Neuronal stem cell (in vitro differentiated cells): ENCODE measurements around the gene RASD2.
A peak's percentile ranks its signal among the peaks of the same experiment; 100 is the strongest.

Experiments used
- DNase-seq: peaks from one replicate; pipeline ENCODE4 v3.0.0-alpha.2; 2013; ENCODE audit warnings: low spot score
- H2AFZ ChIP-seq: one replicate; pipeline ENCODE4 v1.6.1; 2013; ENCODE audit warnings: mild to moderate bottlenecking, low read length, inconsistent platforms
- H2AK5ac ChIP-seq: 2 replicates; pipeline ENCODE4 v1.6.1; 2013; ENCODE audit warnings: low read depth, mild to moderate bottlenecking, inconsistent platforms, low read length, moderate library complexity, mixed read lengths
- H2BK120ac ChIP-seq: 2 replicates; pipeline ENCODE4 v1.6.1; 2013; ENCODE audit warnings: low read depth, mild to moderate bottlenecking, inconsistent platforms, low read length, moderate library complexity, mixed read lengths
- H2BK12ac ChIP-seq: one replicate; pipeline ENCODE4 v1.6.1; 2013; ENCODE audit warnings: low read length, inconsistent platforms
- H2BK15ac ChIP-seq: 2 replicates; pipeline ENCODE4 v1.6.1; 2013; ENCODE audit warnings: mild to moderate bottlenecking, low read length, inconsistent platforms, mixed read lengths
- H2BK5ac ChIP-seq: one replicate; pipeline ENCODE4 v1.6.1; 2013; ENCODE audit warnings: inconsistent platforms, mild to moderate bottlenecking, low read length, moderate library complexity
- H3K14ac ChIP-seq: one replicate; pipeline ENCODE4 v1.6.1; 2013; ENCODE audit warnings: low read length, inconsistent platforms
- H3K18ac ChIP-seq: 2 replicates; pipeline ENCODE4 v1.6.1; 2013; ENCODE audit warnings: low read length, inconsistent platforms
- H3K23ac ChIP-seq: 2 replicates; pipeline ENCODE4 v1.6.1; 2013; ENCODE audit warnings: low read depth, mild to moderate bottlenecking, mixed read lengths, low read length, inconsistent platforms; ENCODE audit not compliant: poor library complexity
- H3K27ac ChIP-seq: replicated peaks from 3 replicates; pipeline ENCODE4 v1.5.1; 2013; ENCODE audit warnings: low read length, inconsistent platforms
- H3K27me3 ChIP-seq, 3 experiments: 2 replicates each; pipeline ENCODE4 v1.6.1; 2013; ENCODE audit warnings: low read length in 3 of 3, mild to moderate bottlenecking in 2 of 3, inconsistent platforms in 1 of 3, low read depth in 1 of 3, mixed read lengths in 1 of 3, moderate library complexity in 1 of 3; ENCODE audit not compliant: control insufficient read depth in 3 of 3, insufficient read depth in 3 of 3
- H3K36me3 ChIP-seq, 2 donors: replicated peaks in 1 of 2; 2 replicates each; pipeline ENCODE4 v1.6.1; 2013; ENCODE audit warnings: low read length in 2 of 2; ENCODE audit not compliant: control insufficient read depth in 2 of 2, insufficient read depth in 2 of 2
- H3K4ac ChIP-seq: 2 replicates; pipeline ENCODE4 v1.6.1; 2013; ENCODE audit warnings: inconsistent platforms, mild to moderate bottlenecking, low read length, moderate library complexity
- H3K4me1 ChIP-seq, 2 donors: 1 replicate in 1 of 2; 2 replicates in 1 of 2; pipeline ENCODE4 v1.6.1; 2013; ENCODE audit warnings: low read length in 2 of 2, low read depth in 1 of 2; ENCODE audit not compliant: control insufficient read depth in 2 of 2, insufficient read depth in 1 of 2
- H3K4me2 ChIP-seq: one replicate; pipeline ENCODE4 v1.6.1; 2013; ENCODE audit warnings: mild to moderate bottlenecking, low read length, inconsistent platforms; ENCODE audit not compliant: insufficient read depth, poor library complexity, severe bottlenecking
- H3K4me3 ChIP-seq, 2 donors: 2 replicates each; pipeline ENCODE4 v1.5.1; 2013; ENCODE audit warnings: low read length in 2 of 2, mild to moderate bottlenecking in 2 of 2, inconsistent platforms in 1 of 2, moderate library complexity in 1 of 2
- H3K79me1 ChIP-seq: one replicate; pipeline ENCODE4 v1.6.1; 2013; ENCODE audit warnings: low read depth, mild to moderate bottlenecking, inconsistent platforms, low read length, moderate library complexity
- H3K9ac ChIP-seq: one replicate; pipeline ENCODE4 v1.6.1; 2013; ENCODE audit warnings: mild to moderate bottlenecking, low read depth, low read length, inconsistent platforms; ENCODE audit not compliant: poor library complexity
- H3K9me3 ChIP-seq, 2 donors: replicated peaks in 1 of 2; 2 replicates each; pipeline versions ENCODE3 to v1.6.1; 2013; ENCODE audit warnings: low read length in 2 of 2, mild to moderate bottlenecking in 2 of 2, inconsistent platforms in 1 of 2, low read depth in 1 of 2, mixed read lengths in 1 of 2, moderate library complexity in 1 of 2; ENCODE audit not compliant: control insufficient read depth in 2 of 2, insufficient read depth in 1 of 2
- H4K8ac ChIP-seq: one replicate; pipeline ENCODE4 v1.6.1; 2013; ENCODE audit warnings: low read depth, mild to moderate bottlenecking, inconsistent platforms, low read length, moderate library complexity
- H4K91ac ChIP-seq: one replicate; pipeline ENCODE4 v1.6.1; 2013; ENCODE audit warnings: low read length, low read depth, mild to moderate bottlenecking, inconsistent platforms; ENCODE audit not compliant: poor library complexity
- WGBS, 2 donors: extraction: QIAGEN DNeasy Blood & Tissue Kit; methylation state at CpG; one replicate each; pipeline ENCODE4 v1.1.7; 2013; ENCODE audit warnings: missing lambda C conversion rate in 2 of 2, mixed read lengths in 1 of 2; ENCODE audit not compliant: insufficient read length in 2 of 2, insufficient replicate concordance in 1 of 2; ENCODE audit errors: extremely low coverage in 2 of 2; 5-methylcytosine and 5-hydroxymethylcytosine counted together

RASD2 gene

GRCh38 chr22:35543702-35544101, 3.1 kb downstream of the RASD2 start:
- Histone ChIP-seq H4K91ac (no peak overlapping the region), H3K4me1 (peaks cover 4 to 12% of the 10 kb centered on the region in 2 donors), H3K4me2 (no peak overlapping the region), H3K79me1 (no peaks in the 10 kb centered on the region), H2BK5ac (no peak overlapping the region), H3K9ac (no peak overlapping the region), H3K27me3 (peaks cover 3 to 86% (median 42%) of the 10 kb centered on the region in 3 experiments), H3K4ac (no peak overlapping the region), H3K18ac (no peak overlapping the region), H3K4me3 (no peak overlapping the region), H2AK5ac (peak overlapping the region; percentile 34), H3K9me3 (no peaks in the 10 kb centered on the region), H2BK120ac (no peak overlapping the region), H2AFZ (no peak overlapping the region), H3K36me3 (no peaks in the 10 kb centered on the region), H3K23ac (no peak overlapping the region), H2BK12ac (no peak overlapping the region), H3K14ac (no peak overlapping the region), H4K8ac (no peak overlapping the region), H3K27ac (no peak overlapping the region), H2BK15ac (no peak overlapping the region)
- no peak for DNase-seq
- no CpG with 5 or more reads among the region's 3 CpGs for WGBS, 2 donors

- H2AK5ac ChIP-seq, result peak overlapping the region; percentile 34
- H3K4ac ChIP-seq, result no peak overlapping the region
- no peak overlapping the region for H2AFZ ChIP-seq
- no CpG with 5 or more reads among the region's 3 CpGs for WGBS, 2 donors
- DNase-seq, result no peak
- no peak overlapping the region for H4K8ac ChIP-seq
- H2BK12ac ChIP-seq, result no peak overlapping the region
- no peak overlapping the region for H4K91ac ChIP-seq
- H3K4me2 ChIP-seq, result no peak overlapping the region
- H3K9me3 ChIP-seq, result no peaks in the 10 kb centered on the region
- no peak overlapping the region for H2BK15ac ChIP-seq
- H2BK120ac ChIP-seq, result no peak overlapping the region
- H3K36me3 ChIP-seq, result no peaks in the 10 kb centered on the region
- H3K27ac ChIP-seq, result no peak overlapping the region
- H3K4me1 ChIP-seq, result peaks cover 4 to 15% of the 10 kb centered on the region in 2 donors
- H3K9ac ChIP-seq, result no peak overlapping the region
- H3K27me3 ChIP-seq, result peaks cover 2 to 86% (median 38%) of the 10 kb centered on the region in 3 experiments
- H3K18ac ChIP-seq, result peak overlapping the region; percentile 35
- H3K23ac ChIP-seq, result peak overlapping the region; percentile 37
- H2BK5ac ChIP-seq, result no peak overlapping the region
- H3K14ac ChIP-seq, result no peak overlapping the region
- no peak overlapping the region for H3K4me3 ChIP-seq
- H3K79me1 ChIP-seq, result peaks cover 2% of the 10 kb centered on the region
Observed at GRCh38 chr22:35544189-35544588, 3.6 kb downstream of the RASD2 start.

GRCh38 chr22:35544827-35545226, 4.2 kb downstream of the RASD2 start:
- Histone ChIP-seq H2BK15ac (no peak overlapping the region), H3K27ac (no peak overlapping the region), H2BK5ac (peak overlapping the region; percentile 55), H3K4me2 (no peak overlapping the region), H2BK12ac (no peak overlapping the region), H4K8ac (no peak overlapping the region), H2AFZ (no peak overlapping the region), H3K4me3 (no peak overlapping the region), H3K27me3 (peaks cover 0 to 86% (median 33%) of the 10 kb centered on the region in 3 experiments), H3K4ac (no peak overlapping the region), H3K18ac (no peak overlapping the region), H3K14ac (no peak overlapping the region), H4K91ac (no peak overlapping the region), H2AK5ac (no peak overlapping the region), H3K79me1 (peaks cover 2% of the 10 kb centered on the region), H3K9ac (no peak overlapping the region), H3K36me3 (no peaks in the 10 kb centered on the region), H3K9me3 (no peaks in the 10 kb centered on the region), H3K23ac (no peak overlapping the region), H2BK120ac (no peak overlapping the region), H3K4me1 (peaks cover 3 to 13% of the 10 kb centered on the region in 2 donors)
- no CpG with 5 or more reads among the region's 9 CpGs for WGBS, 2 donors
- DNase-seq, result no peak

- Histone ChIP-seq H2BK120ac (no peak overlapping the region), H3K18ac (peak overlapping the region; percentile 66), H3K27me3 (peaks cover 0 to 78% (median 15%) of the 10 kb centered on the region in 3 experiments), H3K9ac (no peak overlapping the region), H3K79me1 (peaks cover 2% of the 10 kb centered on the region), H3K4me2 (no peak overlapping the region), H3K14ac (no peak overlapping the region), H4K91ac (no peak overlapping the region), H3K36me3 (no peaks in the 10 kb centered on the region), H3K9me3 (no peaks in the 10 kb centered on the region), H4K8ac (no peak overlapping the region), H2BK5ac (no peak overlapping the region), H2BK15ac (peak overlapping the region; percentile 50), H3K23ac (no peak overlapping the region), H3K4me3 (no peak overlapping the region), H3K4me1 (peaks cover 0 to 11% of the 10 kb centered on the region in 2 donors), H3K27ac (no peak overlapping the region), H3K4ac (peak overlapping the region; percentile 42), H2BK12ac (no peak overlapping the region), H2AFZ (no peak overlapping the region), H2AK5ac (peak overlapping the region; percentile 78)
- WGBS, 2 donors, result no CpG with 5 or more reads among the region's 18 CpGs
- DNase-seq, result no peak
Observed at GRCh38 chr22:35546886-35547285, 6.3 kb downstream of the RASD2 start.
